NCI-H460 (cell line): Measurements from ENCODE around the gene ABHD1. TPM values are rescaled to one million over a fixed set of nuclear protein-coding genes. Genes with fewer than 3 reads are reported as not detected.
"Not testable (repeated sequence)": the region's sequence is repeated elsewhere in the genome, so short reads cannot be mapped to it uniquely, and the experiment has no call there.

Experiments
- DNase-seq: peaks from one replicate; pipeline ENCODE4 v3.0.0-alpha.2; 2016; ENCODE audit warnings: low read depth; ENCODE audit errors: extremely low read depth
- total RNA-seq: library from RNA; depleted of rRNA; stranded (reverse); fragments of >200 nt; shearing (Covaris generic); gene quantifications from 2 replicates; pipeline ENCODE4 v1.2.3, GENCODE V29; 2014

The ABHD1 gene
- total RNA-seq, 1 experiment from 2014 or later, result 1.4 TPM

- DNase-seq, result no peak
Measured at GRCh38 chr2:27108221-27108620, 15.4 kb upstream of the ABHD1 start.

GRCh38 chr2:27109083-27109482, 14.5 kb upstream of the ABHD1 start:
- no peak for DNase-seq

GRCh38 chr2:27110603-27111352, 12.8 kb upstream of the ABHD1 start:
- not testable (repeated sequence) for DNase-seq

- DNase-seq, result not testable (repeated sequence)
Measured at GRCh38 chr2:27111392-27112078, 12.1 kb upstream of the ABHD1 start.

GRCh38 chr2:27115519-27115918, 8.1 kb upstream of the ABHD1 start:
- DNase-seq, result no peak

- DNase-seq, result no peak
Measured at GRCh38 chr2:27117995-27118524, 5.6 kb upstream of the ABHD1 start.

- DNase-seq, result no peak
Measured at GRCh38 chr2:27118525-27119329, 4.9 kb upstream of the ABHD1 start, which contains the start of gene CGREF1. TSS of gene CGREF1 (minus strand) at chr2:27119128. CDS start at chr2:27104366, 14,762 bp downstream.

- DNase-seq, result not testable (repeated sequence)
Measured at GRCh38 chr2:27119330-27119670, 4.3 kb upstream of the ABHD1 start.

- DNase-seq, result no peak
Measured at GRCh38 chr2:27121906-27122305, 1.7 kb upstream of the ABHD1 start.

- DNase-seq, result no peak
Measured at GRCh38 chr2:27122791-27123190, 824 bp upstream of the ABHD1 start.

GRCh38 chr2:27125104-27125503, 1.5 kb downstream of the ABHD1 start:
- no peak for DNase-seq

- no peak for DNase-seq
Measured at GRCh38 chr2:27126252-27126710, 2.7 kb downstream of the ABHD1 start.

GRCh38 chr2:27127883-27128667, 4.5 kb downstream of the ABHD1 start:
- DNase-seq, result no peak

- DNase-seq, result no peak
Measured at GRCh38 chr2:27128668-27129571, 5.3 kb downstream of the ABHD1 start.

GRCh38 chr2:27130396-27130795, 6.8 kb downstream of the ABHD1 start:
- no peak for DNase-seq

GRCh38 chr2:27131429-27131828, 7.8 kb downstream of the ABHD1 start:
- no peak for DNase-seq

GRCh38 chr2:27133195-27133875, 9.7 kb downstream of the ABHD1 start:
- no peak for DNase-seq

- peak; percentile 95 for DNase-seq
Measured at GRCh38 chr2:27133905-27134780, 10.5 kb downstream of the ABHD1 start, which contains the start of gene PREB. TSS of gene PREB (minus strand) at chr2:27134636. CDS start at chr2:27134421, 215 bp downstream.
